ENCODE results near the gene HMGXB3.

GRCh38 chr5:150000256-150000989, at the start of gene HMGXB3, which contains the start of gene TIGD6:
- TF ChIP-seq CTCF (IDR thresholded peaks at IDR 0.05), result peak in 3 of 7 experiments; percentile 16 to 19 (median 18)
- TF ChIP-seq POLR2A (IDR thresholded peaks at IDR 0.05), result peak; percentile 81 to 94 (median 93)

Data from body of pancreas (tissue), 4 donors.